Measurements from ENCODE around the gene F11R. TPM values are rescaled to one million over a fixed set of nuclear protein-coding genes. Genes with fewer than 3 reads are reported as not detected.
A peak's percentile ranks its signal among the peaks of the same experiment; 100 is the strongest.

Gene F11R
- total RNA-seq, 1 donor from 2014 or later = 87.0 TPM

GRCh38 chr1:161048949-161049722 lies 28.2 kb upstream of the F11R start:
- H3K4me3 ChIP-seq (ENCODE audit: low read depth, low read length) = no peak overlapping the region
- TF ChIP-seq CTCF (IDR thresholded peaks at IDR 0.05; ENCODE audit: insufficient read depth, low read length, poor library complexity, severe bottlenecking) = no peak
- H3K36me3 ChIP-seq (ENCODE audit: control insufficient read depth, insufficient read depth, low read length) = no peaks in the 10 kb centered on the region
- no peak for DNase-seq (ENCODE audit: low read depth)
- H3K27me3 ChIP-seq (ENCODE audit: control insufficient read depth, insufficient read depth, low read length) = no peaks in the 10 kb centered on the region

- no peak for DNase-seq (ENCODE audit: low read depth)
- H3K4me3 ChIP-seq (ENCODE audit: low read depth, low read length) = no peak overlapping the region
- no peak for TF ChIP-seq CTCF (IDR thresholded peaks at IDR 0.05; ENCODE audit: insufficient read depth, low read length, poor library complexity, severe bottlenecking)
- no peaks in the 10 kb centered on the region for H3K27me3 ChIP-seq (ENCODE audit: control insufficient read depth, insufficient read depth, low read length)
- H3K36me3 ChIP-seq (ENCODE audit: control insufficient read depth, insufficient read depth, low read length) = no peaks in the 10 kb centered on the region
Measured at GRCh38 chr1:161047436-161048420, 26.8 kb upstream of the F11R start.

GRCh38 chr1:161046605-161047228 lies 25.8 kb upstream of the F11R start:
- peak overlapping the region; percentile 66 for H3K4me3 ChIP-seq (ENCODE audit: low read depth, low read length)
- no peaks in the 10 kb centered on the region for H3K27me3 ChIP-seq (ENCODE audit: control insufficient read depth, insufficient read depth, low read length)
- H3K36me3 ChIP-seq (ENCODE audit: control insufficient read depth, insufficient read depth, low read length) = no peaks in the 10 kb centered on the region
- TF ChIP-seq CTCF (IDR thresholded peaks at IDR 0.05; ENCODE audit: insufficient read depth, low read length, poor library complexity, severe bottlenecking) = no peak
- DNase-seq (ENCODE audit: low read depth) = no peak

- H3K36me3 ChIP-seq (ENCODE audit: control insufficient read depth, insufficient read depth, low read length) = no peaks in the 10 kb centered on the region
- peak within 1 kb of the TSS; percentile 66 for H3K4me3 ChIP-seq (ENCODE audit: low read depth, low read length)
- TF ChIP-seq CTCF (IDR thresholded peaks at IDR 0.05; ENCODE audit: insufficient read depth, low read length, poor library complexity, severe bottlenecking) = no peak
- no peaks in the 10 kb centered on the region for H3K27me3 ChIP-seq (ENCODE audit: control insufficient read depth, insufficient read depth, low read length)
- DNase-seq (ENCODE audit: low read depth) = peak; percentile 72
Measured at GRCh38 chr1:161045736-161046604, 25.0 kb upstream of the F11R start, which contains the start of gene USF1. Gene USF1, minus strand, starts transcription at chr1:161045977. Its CDS starts 2,702 bp downstream, at chr1:161043275.

Measured in kidney epithelial cell (primary cell).